GM12878 (cell line): ENCODE data around the gene CHAC1. TPM values are rescaled to one million over a fixed set of nuclear protein-coding genes. Genes with fewer than 3 reads are reported as not detected.
A peak's percentile ranks its signal among the peaks of the same experiment; 100 is the strongest.

Source experiments
- ATAC-seq: fragments of 200-7000 bp; cut with Tn5 transposase; 3 replicates; pipeline ENCODE4 v1.9.1; 2020; ENCODE audit warnings: mild to moderate bottlenecking, moderate library complexity
- BruUV-seq: library from RNA; stranded (reverse); fragments of 400-500 nt; replicated peaks from 2 replicates; lab custom pipeline; 2021; lab: Mats Ljungman, UMichigan
- CTCF ChIA-PET: fragments of 300-600 bp; sonication (Branson Sonifier 250); formaldehyde crosslinking; extraction: SDS; loops from one replicate; lab custom pipeline; 2021; ENCODE audit warnings: inconsistent platforms; lab: Yijun Ruan, JAX
- POLR2A ChIA-PET: fragments of 350-600 bp; formaldehyde crosslinking; extraction: SDS; loops from one replicate; lab custom pipeline; 2021; ENCODE audit warnings: inconsistent platforms; lab: Charles Lee
- RAD21 ChIA-PET: fragments of 300-600 bp; sonication (Branson Sonifier 250); formaldehyde crosslinking; loops from one replicate; lab custom pipeline; 2023; ENCODE audit warnings: antibody characterized with exemption; ENCODE audit not compliant: unreplicated experiment; lab: Charles Lee
- SMC1A ChIA-PET: fragments of 300-600 bp; sonication (Branson Sonifier 250); formaldehyde crosslinking; loops from one replicate; lab custom pipeline; 2023; ENCODE audit not compliant: unreplicated experiment, uncharacterized antibody; lab: Charles Lee
- DNase-seq: peaks from one replicate; pipeline ENCODE4 v3.0.0-alpha.2; 2011; ENCODE audit warnings: low read depth, low spot score
- FAIRE-seq: peaks from 3 replicates; lab custom pipeline; 2011; peaks lifted over from hg19 to GRCh38; lab: Jason Lieb, UNC
- H2AFZ ChIP-seq: 2 replicates; pipeline ENCODE4 v1.6.0; 2011; ENCODE audit warnings: low read depth, low read length, control low read depth; ENCODE audit not compliant: control insufficient read depth
- H3K27ac ChIP-seq: 2 replicates; pipeline ENCODE4 v1.5.1; 2011; ENCODE audit warnings: control low read depth; ENCODE audit not compliant: control insufficient read depth, insufficient read depth
- H3K27me3 ChIP-seq, 2 experiments: replicated peaks in 1 of 2; 2 replicates each; pipeline versions ENCODE4 v1.6.0 to v1.6.1; 2011; ENCODE audit warnings: low read length in 1 of 2; ENCODE audit not compliant: control insufficient read depth in 2 of 2, insufficient read depth in 2 of 2
- H3K36me3 ChIP-seq, 2 experiments: 2 replicates each; pipeline ENCODE4 v1.5.1; 2011; ENCODE audit warnings: low read length in 1 of 2; ENCODE audit not compliant: control insufficient read depth in 2 of 2, insufficient read depth in 2 of 2
- H3K4me1 ChIP-seq: 2 replicates; pipeline ENCODE4 v1.6.1; 2011; ENCODE audit warnings: mild to moderate bottlenecking, low read length, moderate library complexity, mixed read lengths; ENCODE audit not compliant: control insufficient read depth, insufficient read depth
- H3K4me2 ChIP-seq: 2 replicates; pipeline ENCODE4 v1.6.0; 2011; ENCODE audit warnings: control low read depth; ENCODE audit not compliant: control insufficient read depth, insufficient read depth
- H3K4me3 ChIP-seq: fragments of 200-600 bp; sonication (generic); 2 replicates; pipeline ENCODE4 v1.5.1; 2016
- H3K79me2 ChIP-seq: 2 replicates; pipeline ENCODE4 v1.6.0; 2011; ENCODE audit warnings: low read length; ENCODE audit not compliant: control insufficient read depth, insufficient read depth
- H3K9ac ChIP-seq: 2 replicates; pipeline ENCODE4 v1.8.0; 2011; ENCODE audit warnings: low read length, control low read depth, mixed read lengths; ENCODE audit not compliant: control insufficient read depth, insufficient read depth
- H3K9me3 ChIP-seq: replicated peaks from 3 replicates; pipeline ENCODE4 v1.5.1; 2011; ENCODE audit warnings: mild to moderate bottlenecking, low read length; ENCODE audit not compliant: control insufficient read depth, insufficient read depth
- H4K20me1 ChIP-seq: 2 replicates; pipeline ENCODE4 v1.6.0; 2011; ENCODE audit not compliant: control insufficient read depth, insufficient read depth
- ATF2 ChIP-seq: IDR thresholded peaks from 2 replicates; pipeline ENCODE4 v1.6.1; 2012; ENCODE audit warnings: low read length, inconsistent platforms
- CEBPB ChIP-seq, 2 experiments: fragments of 150-350 bp in 1 of 2; IDR thresholded peaks; 2 replicates each; pipeline ENCODE4 v1.6.1; 2012 to 2014; ENCODE audit warnings: low read depth in 2 of 2, low read length in 2 of 2, borderline replicate concordance in 1 of 2, inconsistent platforms in 1 of 2
- CHD2 ChIP-seq: IDR thresholded peaks from 2 replicates; pipeline ENCODE4 v1.6.1; 2011; ENCODE audit warnings: low read depth, low read length, improper control_type of control experiment, borderline replicate concordance
- LARP7 ChIP-seq: fragments of 450-650 bp; IDR thresholded peaks from 2 replicates; pipeline ENCODE4 v1.6.1; 2017; ENCODE audit warnings: mild to moderate bottlenecking
- NFYA ChIP-seq: IDR thresholded peaks from 2 replicates; pipeline ENCODE4 v1.6.1; 2011; ENCODE audit warnings: low read depth, mild to moderate bottlenecking, low read length, improper control_type of control experiment, borderline replicate concordance
- POLR2A ChIP-seq: IDR thresholded peaks from 2 replicates; pipeline ENCODE4 v1.6.1; 2011; ENCODE audit warnings: low read depth, mild to moderate bottlenecking, low read length
- SIN3A ChIP-seq: IDR thresholded peaks from 2 replicates; pipeline ENCODE4 v1.6.1; 2012; ENCODE audit warnings: low read depth, low read length, improper control_type of control experiment
- SMARCA5 ChIP-seq: fragments of 450-650 bp; IDR thresholded peaks from 2 replicates; pipeline ENCODE4 v1.6.1; 2017; ENCODE audit warnings: mild to moderate bottlenecking
- SREBF2 ChIP-seq: IDR thresholded peaks from 2 replicates; pipeline ENCODE4 v1.6.1; 2012; ENCODE audit warnings: mild to moderate bottlenecking, low read length
- SUPT20H ChIP-seq: IDR thresholded peaks from 2 replicates; pipeline ENCODE4 v1.6.1; 2011; ENCODE audit warnings: low read depth, mild to moderate bottlenecking, low read length, moderate library complexity, borderline replicate concordance; ENCODE audit not compliant: control insufficient read depth
- SUZ12 ChIP-seq: fragments of 200-600 bp; sonication (generic); IDR thresholded peaks from one replicate; pipeline ENCODE4 v1.6.1; 2018; ENCODE audit warnings: antibody characterized with exemption, mild to moderate bottlenecking; ENCODE audit not compliant: unreplicated experiment
- TCF12 ChIP-seq: IDR thresholded peaks from 2 replicates; pipeline ENCODE4 v1.6.1; 2011; ENCODE audit warnings: low read depth, mild to moderate bottlenecking, low read length
- TCF7 ChIP-seq: IDR thresholded peaks from 2 replicates; pipeline ENCODE4 v1.6.1; 2014; ENCODE audit warnings: antibody characterized with exemption, borderline replicate concordance
- YY1 ChIP-seq: IDR thresholded peaks from 2 replicates; pipeline ENCODE4 v1.6.1; 2011; ENCODE audit warnings: low read depth, mild to moderate bottlenecking, low read length
- ZBTB11 ChIP-seq: fragments of 450-650 bp; formaldehyde crosslinking; IDR thresholded peaks from 2 replicates; pipeline ENCODE4 v1.5.0; 2022; ENCODE audit warnings: mild to moderate bottlenecking, missing genetic modification characterization
- WGBS: methylation state at CpG from one replicate; pipeline ENCODE4 v1.1.6; 2016; ENCODE audit warnings: low lambda C conversion rate; ENCODE audit not compliant: insufficient replicate concordance, insufficient coverage; ENCODE audit errors: missing lambda C conversion rate; 5-methylcytosine and 5-hydroxymethylcytosine counted together
- in situ Hi-C: fragments of 300-500 bp; cut with MboI; formaldehyde crosslinking; loops from 9 replicates; pipeline ENCODE4 v1.14.3; 2018; ENCODE audit warnings: mixed read lengths
- intact Hi-C: fragments of 100-400 bp; cut with micrococcal nuclease; formaldehyde crosslinking; loops from one replicate; pipeline ENCODE4 v1.14.2; 2022; ENCODE audit not compliant: unreplicated experiment
- polyA plus RNA-seq, 11 experiments: library from polyadenylated mRNA; depleted of rRNA in 4 of 11; unstranded in 6 of 11; stranded (reverse) in 5 of 11; fragments of >200 nt; fragmentation: Nextera tagmentation in 4 of 11; fragmentation: Illumina TruSeq in 1 of 11; extraction: Ambion mirVana in 4 of 11; extraction: Trizol in 1 of 11; gene quantifications; 1 replicate in 1 of 11; 2 replicates in 10 of 11; pipeline versions ENCODE4 v1.2.1 to v1.2.3, GENCODE V29; 2011 to 2016; ENCODE audit warnings: inconsistent platforms in 2 of 11, missing spikeins in 2 of 11, low read depth in 1 of 11
- total RNA-seq, 4 experiments: library from RNA; depleted of rRNA in 3 of 4; stranded (reverse); fragments of >200 nt in 3 of 4; fragmentation: Illumina TruSeq in 1 of 4; extraction: Trizol in 1 of 4; gene quantifications; 2 replicates each; pipeline versions ENCODE4 v1.2.1 to v1.2.3, GENCODE V29; 2013 to 2021

Gene CHAC1
- total and polyA plus RNA-seq, 10 of the 15 experiments (the other 5 are each of a cell fraction or from before 2014, with no cell fraction given): 0.37 to 5.9 (median 3.3) TPM

GRCh38 chr15:40956541-40956982 is 3.3 kb downstream of the CHAC1 start:
- Histone ChIP-seq H3K36me3 (no peaks in the 10 kb centered on the region), H3K9me3 (no peaks in the 10 kb centered on the region)
- TF ChIP-seq POLR2A (peak; percentile 30; the same call in 1 of the 2 replicates), CHD2 (no peak)
- TF ChIP-seq, all 136 proteins: peak for 1
- no peak for DNase-seq
- FAIRE-seq: no peak
- intact Hi-C loops: no loop called here
- no peak overlapping the region for H3K4me2 ChIP-seq
- 70% methylated on average over 3 of the region's 3 CpGs for WGBS
- SMC1A ChIA-PET: no interaction called here
- no peak overlapping the region for H3K4me3 ChIP-seq
- peaks cover 7% of the 10 kb centered on the region for H3K4me1 ChIP-seq
- H3K27me3 ChIP-seq: no peaks in the 10 kb centered on the region
- H3K27ac ChIP-seq: no peak overlapping the region
- no peaks in the 10 kb centered on the region for H3K79me2 ChIP-seq
- RAD21 ChIA-PET: no interaction called here
- ATAC-seq: no peak
- H2AFZ ChIP-seq: no peak overlapping the region
- in situ Hi-C loops: no loop called here
- CTCF ChIA-PET: interaction anchor here (0.6 to 0.8 kb wide), 2 partner anchors 8 to 55 kb away, joined by 3 read pairs; no protein-coding TSS in a partner anchor
- no peak overlapping the region for H3K9ac ChIP-seq
- POLR2A ChIA-PET: no interaction called here
- no peaks in the 10 kb centered on the region for H4K20me1 ChIP-seq
- no TSS peak for BruUV-seq

GRCh38 chr15:40957041-40957555 is 3.8 kb downstream of the CHAC1 start:
- Histone ChIP-seq H3K4me3 (no peak overlapping the region), H3K4me1 (peaks cover 7% of the 10 kb centered on the region), H3K9ac (no peak overlapping the region), H2AFZ (no peak overlapping the region), H3K36me3 (no peaks in the 10 kb centered on the region), H3K79me2 (no peaks in the 10 kb centered on the region), H4K20me1 (no peaks in the 10 kb centered on the region), H3K27ac (no peak overlapping the region), H3K9me3 (no peaks in the 10 kb centered on the region), H3K4me2 (no peak overlapping the region), H3K27me3 (no peaks in the 10 kb centered on the region)
- TF ChIP-seq TCF7 (no peak), TCF12 (no peak), LARP7 (no peak), SUZ12 (no peak), ATF2 (no peak), SUPT20H (no peak), ZBTB11 (no peak), NFYA (no peak), CEBPB (IDR thresholded peaks at IDR 0.05; ENCODE audit: borderline replicate concordance in 1 of 2, low read depth in 2 of 2, low read length in 2 of 2) (no peak), SMARCA5 (no peak), SIN3A (no peak), YY1 (no peak), SREBF2 (no peak)
- RAD21 ChIA-PET: no interaction called here
- BruUV-seq: no TSS peak
- 73% methylated on average over 4 of the region's 4 CpGs for WGBS
- CTCF ChIA-PET: no interaction called here
- POLR2A ChIA-PET: no interaction called here
- intact Hi-C loops (no loop called here), in situ Hi-C loops (no loop called here)
- no peak for DNase-seq
- no peak for ATAC-seq
- SMC1A ChIA-PET: no interaction called here
- FAIRE-seq: no peak
